ENCODE results near the gene FAM241A. TPM values are rescaled to one million over a fixed set of nuclear protein-coding genes. Genes with fewer than 3 reads are reported as not detected.

FAM241A gene
- total RNA-seq, 1 experiment from 2014 or later = 2.2 TPM

Other genes starting within 250 kb of the FAM241A start
- gene AP1AR, start 86.3 kb downstream of the FAM241A start, total RNA-seq (2014; rRNA removed) = 21.3 and 34.6 TPM in 2 replicates
- 9.4 and 12.5 TPM in 2 replicates for gene TIFA, start 140.4 kb downstream of the FAM241A start, total RNA-seq (2014; rRNA removed)
- 4.2 and 4.3 TPM in 2 replicates for gene ALPK1, start 151.9 kb downstream of the FAM241A start, total RNA-seq (2014; rRNA removed)